ENCODE results near the gene TMEM145.

The TMEM145 gene

GRCh38 chr19:42366673-42367072, 53.6 kb downstream of the TMEM145 start:
- TF ChIP-seq, protein P1, sequence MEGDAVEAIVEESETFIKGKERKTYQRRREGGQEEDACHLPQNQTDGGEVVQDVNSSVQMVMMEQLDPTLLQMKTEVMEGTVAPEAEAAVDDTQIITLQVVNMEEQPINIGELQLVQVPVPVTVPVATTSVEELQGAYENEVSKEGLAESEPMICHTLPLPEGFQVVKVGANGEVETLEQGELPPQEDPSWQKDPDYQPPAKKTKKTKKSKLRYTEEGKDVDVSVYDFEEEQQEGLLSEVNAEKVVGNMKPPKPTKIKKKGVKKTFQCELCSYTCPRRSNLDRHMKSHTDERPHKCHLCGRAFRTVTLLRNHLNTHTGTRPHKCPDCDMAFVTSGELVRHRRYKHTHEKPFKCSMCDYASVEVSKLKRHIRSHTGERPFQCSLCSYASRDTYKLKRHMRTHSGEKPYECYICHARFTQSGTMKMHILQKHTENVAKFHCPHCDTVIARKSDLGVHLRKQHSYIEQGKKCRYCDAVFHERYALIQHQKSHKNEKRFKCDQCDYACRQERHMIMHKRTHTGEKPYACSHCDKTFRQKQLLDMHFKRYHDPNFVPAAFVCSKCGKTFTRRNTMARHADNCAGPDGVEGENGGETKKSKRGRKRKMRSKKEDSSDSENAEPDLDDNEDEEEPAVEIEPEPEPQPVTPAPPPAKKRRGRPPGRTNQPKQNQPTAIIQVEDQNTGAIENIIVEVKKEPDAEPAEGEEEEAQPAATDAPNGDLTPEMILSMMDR (conservative IDR thresholded peaks at IDR 0.05), result no peak
- no peak overlapping the region for H3K27ac ChIP-seq

DNA sequence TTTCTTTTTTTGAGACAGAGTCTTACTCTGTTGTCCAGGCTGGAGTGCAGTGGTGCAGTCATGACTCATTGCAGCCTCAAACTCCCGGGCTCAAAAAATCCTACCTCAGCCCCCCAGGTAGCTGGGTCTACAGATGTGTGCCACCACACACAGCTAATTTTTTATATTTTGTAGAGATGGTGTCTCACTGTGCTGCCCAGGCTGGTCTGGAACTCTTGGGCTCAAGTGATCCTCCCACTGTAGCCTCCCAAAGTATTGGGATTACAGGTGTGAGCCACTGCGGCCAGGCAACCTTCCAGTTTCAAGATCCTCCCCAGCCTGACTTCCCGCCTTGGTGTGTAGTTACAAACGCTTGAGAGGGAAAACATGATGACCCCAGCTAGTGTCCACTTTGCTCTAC, 54.8 kb downstream of the TMEM145 start:
- no peak overlapping the region; the same call in 1 of the 2 replicates for H3K27ac ChIP-seq

DNA sequence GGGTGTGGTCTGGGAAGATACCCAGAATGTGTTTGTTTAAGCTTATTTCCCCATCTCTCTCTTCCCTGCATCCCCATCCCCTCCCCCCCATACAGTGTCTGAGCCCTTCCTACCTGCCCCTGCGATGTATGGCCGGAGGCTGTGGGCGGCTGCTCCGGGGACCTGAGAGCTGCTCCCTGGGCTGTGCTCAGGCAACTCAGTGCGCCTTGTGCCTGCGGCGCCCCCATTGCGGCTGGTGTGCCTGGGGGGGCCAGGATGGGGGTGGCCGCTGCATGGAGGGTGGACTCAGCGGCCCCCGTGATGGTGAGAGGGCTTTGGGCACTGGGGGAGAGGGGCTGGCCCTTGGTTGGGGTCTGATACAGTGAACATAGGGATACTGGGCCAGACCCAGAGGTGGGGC, 55.3 kb downstream of the TMEM145 start:
- H3K27ac ChIP-seq, result no peak overlapping the region
- TF ChIP-seq, protein P1 (conservative IDR thresholded peaks at IDR 0.05), result no peak

More for the DNA sequence above, 54.8 kb downstream of the TMEM145 start:
- TF ChIP-seq, protein P1 (conservative IDR thresholded peaks at IDR 0.05), result no peak

- H3K27ac ChIP-seq, result no peak overlapping the region
- TF ChIP-seq, protein P1 (conservative IDR thresholded peaks at IDR 0.05), result no peak
Observed at GRCh38 chr19:42368765-42369164, 55.7 kb downstream of the TMEM145 start.

GRCh38 chr19:42369433-42370067, 56.4 kb downstream of the TMEM145 start:
- H3K27ac ChIP-seq, result no peak overlapping the region
- TF ChIP-seq, protein P1 (conservative IDR thresholded peaks at IDR 0.05), result no peak

GRCh38 chr19:42370068-42370520, 57.0 kb downstream of the TMEM145 start:
- H3K27ac ChIP-seq, result no peak overlapping the region
- TF ChIP-seq, protein P1 (conservative IDR thresholded peaks at IDR 0.05), result no peak

GRCh38 chr19:42370626-42371175, 57.6 kb downstream of the TMEM145 start:
- TF ChIP-seq, protein P1 (conservative IDR thresholded peaks at IDR 0.05), result no peak
- H3K27ac ChIP-seq, result no peak overlapping the region
